Psoas muscle (tissue), 8 donors: ENCODE data around the gene RHBDF2. TPM values are rescaled to one million over a fixed set of nuclear protein-coding genes. Genes with fewer than 3 reads are reported as not detected.

Experiments used
- ATAC-seq, 4 donors: fragments of 200-7000 bp; cut with Tn5 transposase; one replicate each; pipeline ENCODE4 v1.9.1; 2020; ENCODE audit warnings: moderate library complexity in 3 of 4, mild to moderate bottlenecking in 2 of 4
- DNase-seq, 2 donors: peaks; one replicate each; pipeline ENCODE4 v3.0.0-alpha.2; 2020
- H3K27ac ChIP-seq: fragments of 200-600 bp; one replicate; pipeline ENCODE4 v1.8.0; 2022
- H3K27me3 ChIP-seq, 3 donors: fragments of 200-600 bp in 1 of 3; one replicate each; pipeline versions ENCODE4 v1.6.1 to v1.8.0; 2013 to 2022; ENCODE audit warnings: low read length in 2 of 3, mild to moderate bottlenecking in 2 of 3, moderate library complexity in 1 of 3; ENCODE audit not compliant: insufficient read depth in 3 of 3
- H3K36me3 ChIP-seq, 2 donors: fragments of 200-600 bp in 1 of 2; one replicate each; pipeline versions ENCODE4 v1.6.1 to v1.8.0; 2013 to 2022; ENCODE audit warnings: low read depth in 1 of 2, mild to moderate bottlenecking in 1 of 2, moderate library complexity in 1 of 2; ENCODE audit not compliant: insufficient read depth in 1 of 2
- H3K4me1 ChIP-seq: fragments of 200-600 bp; one replicate; pipeline ENCODE4 v1.8.0; 2022
- H3K4me3 ChIP-seq: fragments of 200-600 bp; one replicate; pipeline ENCODE4 v1.8.0; 2022; ENCODE audit warnings: mild to moderate bottlenecking
- H3K9me3 ChIP-seq: fragments of 200-600 bp; one replicate; pipeline ENCODE4 v1.8.0; 2022
- WGBS, 3 donors: extraction: QIAGEN DNeasy Blood & Tissue Kit; methylation state at CpG; one replicate each; pipeline versions ENCODE4 v1.1.6 to v1.1.7; 2013; 5-methylcytosine and 5-hydroxymethylcytosine counted together
- intact Hi-C, 2 donors: fragments of 100-400 bp; cut with DNase I; formaldehyde crosslinking; loops; one replicate each; pipeline versions ENCODE4 v1.11.0 to v1.14.2; 2022
- polyA plus RNA-seq, 3 donors: library from polyadenylated mRNA; stranded (reverse); fragments of 200-250 nt; gene quantifications; one replicate each; pipeline ENCODE4 v1.2.3, GENCODE V29; 2013
- total RNA-seq, 4 donors: library from RNA; stranded (reverse); fragmentation: NEBNext Ultra II Directional in 2 of 4; extraction: Animal tissue kit (Norgen Biotek cat#: 25700) in 2 of 4; gene quantifications; one replicate each; pipeline versions ENCODE4 v1.2.1 to v1.2.4, GENCODE V29; 2021 to 2023
- TF ChIP-seq, protein P1 (sequence below): fragments of 200-600 bp; IDR thresholded peaks from one replicate; pipeline ENCODE4 v1.8.0; 2022; ENCODE audit warnings: antibody characterized with exemption
- donor health status: healthy with polysubstance abuse.
- donor health status: DM: no; HTN: no; CAD: no; lungs with moderate emphysema.
- donor health status: Bipolar disorder and iron deficiency.
- donor health status: healthy.
- donor health status: DM: yes; HTN: yes; CAD: no.
- donor health status: DM: no; HTN: no; CAD: no.
- donor health status: DM: no; HTN: no; CAD: no.
- donor health status: DM: yes; HTN: yes; CAD: no.

Gene RHBDF2
- total and polyA plus RNA-seq, 7 donors, result 6.6 to 23.1 (median 13.3) TPM

- Histone ChIP-seq H3K4me1 (peaks cover 49% of the 10 kb centered on the region), H3K9me3 (no peaks in the 10 kb centered on the region), H3K4me3 (peak overlapping the region; percentile 27), H3K27ac (peak overlapping the region; percentile 0), H3K36me3 (no peaks in the 10 kb centered on the region), H3K27me3 (no peaks in the 10 kb centered on the region)
- TF ChIP-seq, protein P1, sequence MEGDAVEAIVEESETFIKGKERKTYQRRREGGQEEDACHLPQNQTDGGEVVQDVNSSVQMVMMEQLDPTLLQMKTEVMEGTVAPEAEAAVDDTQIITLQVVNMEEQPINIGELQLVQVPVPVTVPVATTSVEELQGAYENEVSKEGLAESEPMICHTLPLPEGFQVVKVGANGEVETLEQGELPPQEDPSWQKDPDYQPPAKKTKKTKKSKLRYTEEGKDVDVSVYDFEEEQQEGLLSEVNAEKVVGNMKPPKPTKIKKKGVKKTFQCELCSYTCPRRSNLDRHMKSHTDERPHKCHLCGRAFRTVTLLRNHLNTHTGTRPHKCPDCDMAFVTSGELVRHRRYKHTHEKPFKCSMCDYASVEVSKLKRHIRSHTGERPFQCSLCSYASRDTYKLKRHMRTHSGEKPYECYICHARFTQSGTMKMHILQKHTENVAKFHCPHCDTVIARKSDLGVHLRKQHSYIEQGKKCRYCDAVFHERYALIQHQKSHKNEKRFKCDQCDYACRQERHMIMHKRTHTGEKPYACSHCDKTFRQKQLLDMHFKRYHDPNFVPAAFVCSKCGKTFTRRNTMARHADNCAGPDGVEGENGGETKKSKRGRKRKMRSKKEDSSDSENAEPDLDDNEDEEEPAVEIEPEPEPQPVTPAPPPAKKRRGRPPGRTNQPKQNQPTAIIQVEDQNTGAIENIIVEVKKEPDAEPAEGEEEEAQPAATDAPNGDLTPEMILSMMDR, result no peak
- DNase-seq, result no peak
- WGBS, 3 donors, result 75 to 86% (median 85%) methylated on average over 2 of the region's 2 CpGs
- ATAC-seq, result no peak
- intact Hi-C loops, result loop anchor here in 1 of 2 donors (1.0 kb wide), 1 partner anchor 24 kb away; no protein-coding TSS in a partner anchor
Observed at GRCh38 chr17:76547642-76548202, 46.5 kb upstream of the RHBDF2 start.

DNA sequence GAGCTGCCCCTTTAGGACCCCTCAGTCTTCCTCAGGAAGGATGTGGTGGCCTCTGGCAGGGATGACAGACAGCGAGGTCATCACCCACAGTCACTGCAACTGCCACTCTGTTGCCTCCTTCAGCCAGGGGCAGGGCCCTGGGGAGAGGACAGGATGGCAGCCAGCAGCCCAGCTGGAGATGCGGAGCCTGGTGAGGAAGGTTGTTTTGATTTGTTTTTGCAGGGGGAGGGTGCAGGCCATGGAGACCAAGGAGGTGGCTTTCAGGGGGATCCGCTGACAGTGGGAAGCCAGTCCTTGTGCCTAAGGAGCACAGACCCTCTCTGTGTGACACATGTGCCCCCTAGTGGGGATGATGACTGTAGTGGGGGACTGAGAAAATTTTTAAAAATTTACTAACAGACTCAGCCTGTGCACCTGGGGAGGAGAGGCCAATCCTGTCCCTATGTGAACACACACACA, 46.0 kb upstream of the RHBDF2 start:
- Histone ChIP-seq H3K4me1 (peaks cover 49% of the 10 kb centered on the region), H3K36me3 (no peaks in the 10 kb centered on the region), H3K27me3 (no peaks in the 10 kb centered on the region), H3K4me3 (no peak overlapping the region), H3K9me3 (no peaks in the 10 kb centered on the region), H3K27ac (no peak overlapping the region)
- DNase-seq, result peak in 1 of 2 donors; percentile 40
- intact Hi-C loops, result loop anchor here in 1 of 2 donors (1.0 kb wide), 1 partner anchor 24 kb away; no protein-coding TSS in a partner anchor
- WGBS, 3 donors, result 29 to 60% (median 37%) methylated on average over 3 of the region's 3 CpGs
- TF ChIP-seq, protein P1, result peak; percentile 66
- ATAC-seq, result peak; percentile 74 to 80 (median 78)

GRCh38 chr17:76546556-76547182, 45.4 kb upstream of the RHBDF2 start:
- intact Hi-C loops, result loop anchor here in 1 of 2 donors (1.0 kb wide), 1 partner anchor 23 kb away; no protein-coding TSS in a partner anchor
- DNase-seq, result no peak
- Histone ChIP-seq H3K27ac (no peak overlapping the region), H3K4me1 (peaks cover 49% of the 10 kb centered on the region), H3K4me3 (no peak overlapping the region), H3K27me3 (no peaks in the 10 kb centered on the region), H3K9me3 (no peaks in the 10 kb centered on the region), H3K36me3 (no peaks in the 10 kb centered on the region)
- peak in 1 of 4 donors; percentile 4 for ATAC-seq
- 53 to 74% (median 61%) methylated on average over 11 of the region's 11 CpGs for WGBS, 3 donors
- TF ChIP-seq, protein P1, result no peak

- TF ChIP-seq, protein P1, result no peak
- DNase-seq (no peak), ATAC-seq (no peak)
- no peak overlapping the region for H3K27ac ChIP-seq
- H3K27me3 ChIP-seq, result no peaks in the 10 kb centered on the region
- no peak overlapping the region for H3K4me3 ChIP-seq
- H3K4me1 ChIP-seq, result peaks cover 45% of the 10 kb centered on the region
- intact Hi-C loops, result no loop called here
- 61 to 77% (median 69%) methylated on average over 13 of the region's 13 CpGs for WGBS, 3 donors
- H3K9me3 ChIP-seq, result no peaks in the 10 kb centered on the region
- no peaks in the 10 kb centered on the region for H3K36me3 ChIP-seq
Observed at GRCh38 chr17:76545918-76546555, 44.8 kb upstream of the RHBDF2 start.
